GM12878 (cell line): Measurements from ENCODE around the gene NOVA2.

Source experiments
- ASH2L ChIP-seq: fragments of 300-600, 200-600 bp; sonication (generic); IDR thresholded peaks from 2 replicates; pipeline ENCODE4 v1.6.1; 2017; ENCODE audit warnings: low read depth, mild to moderate bottlenecking, borderline replicate concordance
- NRF1 ChIP-seq: conservative IDR thresholded peaks from 2 replicates; pipeline ENCODE4 v1.6.1; 2011; ENCODE audit warnings: mild to moderate bottlenecking, low read depth, low read length, improper control_type of control experiment
- POLR2AphosphoS2 ChIP-seq: IDR thresholded peaks from 2 replicates; pipeline ENCODE4 v1.6.1; 2011; ENCODE audit warnings: low read depth, mild to moderate bottlenecking, low read length, improper control_type of control experiment, moderate library complexity
- POLR2AphosphoS5 ChIP-seq: IDR thresholded peaks from 2 replicates; pipeline ENCODE4 v1.6.1; 2011; ENCODE audit warnings: mild to moderate bottlenecking, low read length, inconsistent platforms
- RCOR1 ChIP-seq: conservative IDR thresholded peaks from 2 replicates; pipeline ENCODE4 v1.6.1; 2012; ENCODE audit warnings: low read depth, low read length, improper control_type of control experiment
- SMC3 ChIP-seq: IDR thresholded peaks from 2 replicates; pipeline ENCODE4 v1.6.1; 2011; ENCODE audit warnings: low read length, improper control_type of control experiment, borderline replicate concordance
- ZSCAN29 ChIP-seq: fragments of 450-650 bp; IDR thresholded peaks from 2 replicates; pipeline ENCODE4 v1.6.1; 2017; ENCODE audit warnings: mild to moderate bottlenecking, moderate library complexity
- TF ChIP-seq, protein P1 (sequence below), 3 experiments: IDR thresholded peaks in 2 of 3; conservative IDR thresholded peaks in 1 of 3; 2 replicates each; pipeline ENCODE4 v1.5.1; 2011; ENCODE audit warnings: low read depth in 3 of 3, low read length in 3 of 3, mild to moderate bottlenecking in 3 of 3, control low read depth in 2 of 3, moderate library complexity in 2 of 3, inconsistent platforms in 1 of 3, mixed read lengths in 1 of 3; ENCODE audit not compliant: control insufficient read depth in 2 of 3, insufficient read depth in 1 of 3; ENCODE audit errors: extremely low read depth in 1 of 3

DNA sequence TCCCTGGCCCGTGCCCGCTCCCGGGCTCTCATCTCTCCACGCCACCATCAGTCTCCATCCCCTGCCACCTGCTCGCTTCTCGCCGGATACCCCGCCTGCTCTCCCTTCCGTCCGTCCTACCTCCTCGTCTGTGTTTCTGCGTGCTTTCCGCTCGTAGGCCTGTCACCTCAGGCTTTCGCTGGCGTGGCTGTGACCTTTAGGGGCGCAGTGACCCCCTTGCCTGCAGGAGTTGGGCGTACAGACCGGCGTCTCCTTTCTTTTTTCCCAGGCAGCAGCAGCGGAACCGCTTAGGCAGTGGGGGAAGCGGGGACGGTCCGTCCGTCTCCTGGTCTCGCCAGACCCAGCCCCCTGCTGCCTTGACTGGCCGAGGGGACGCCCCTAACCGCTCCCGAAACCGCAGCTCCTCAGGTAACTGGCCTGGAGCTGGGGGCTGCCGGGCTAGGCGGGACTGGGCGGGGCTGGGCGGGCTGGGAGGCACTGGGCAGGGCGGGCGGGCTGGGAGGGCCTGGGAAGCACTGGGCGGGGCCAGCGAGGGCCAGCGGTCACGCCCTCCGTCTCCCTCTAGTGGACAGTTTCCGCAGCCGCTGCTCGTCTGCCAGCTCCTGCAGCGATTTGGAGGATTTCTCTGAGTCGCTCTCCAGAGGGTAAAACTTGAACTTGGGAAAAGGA, 42.9 kb upstream of the NOVA2 start:
- TF ChIP-seq, protein P1, sequence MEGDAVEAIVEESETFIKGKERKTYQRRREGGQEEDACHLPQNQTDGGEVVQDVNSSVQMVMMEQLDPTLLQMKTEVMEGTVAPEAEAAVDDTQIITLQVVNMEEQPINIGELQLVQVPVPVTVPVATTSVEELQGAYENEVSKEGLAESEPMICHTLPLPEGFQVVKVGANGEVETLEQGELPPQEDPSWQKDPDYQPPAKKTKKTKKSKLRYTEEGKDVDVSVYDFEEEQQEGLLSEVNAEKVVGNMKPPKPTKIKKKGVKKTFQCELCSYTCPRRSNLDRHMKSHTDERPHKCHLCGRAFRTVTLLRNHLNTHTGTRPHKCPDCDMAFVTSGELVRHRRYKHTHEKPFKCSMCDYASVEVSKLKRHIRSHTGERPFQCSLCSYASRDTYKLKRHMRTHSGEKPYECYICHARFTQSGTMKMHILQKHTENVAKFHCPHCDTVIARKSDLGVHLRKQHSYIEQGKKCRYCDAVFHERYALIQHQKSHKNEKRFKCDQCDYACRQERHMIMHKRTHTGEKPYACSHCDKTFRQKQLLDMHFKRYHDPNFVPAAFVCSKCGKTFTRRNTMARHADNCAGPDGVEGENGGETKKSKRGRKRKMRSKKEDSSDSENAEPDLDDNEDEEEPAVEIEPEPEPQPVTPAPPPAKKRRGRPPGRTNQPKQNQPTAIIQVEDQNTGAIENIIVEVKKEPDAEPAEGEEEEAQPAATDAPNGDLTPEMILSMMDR (IDR thresholded peaks at IDR 0.05 in 2 of 3, conservative IDR thresholded peaks at IDR 0.05 in 1 of 3; ENCODE audit: control insufficient read depth in 2 of 3, extremely low read depth in 1 of 3, insufficient read depth in 1 of 3, low read depth in 3 of 3, low read length in 3 of 3): peak; percentile 72 to 88 (median 77)
- TF ChIP-seq ASH2L (no peak), POLR2AphosphoS5 (no peak), ZSCAN29 (no peak), RCOR1 (no peak), SMC3 (peak; percentile 38; the same call in 1 of the 2 replicates), POLR2AphosphoS2 (no peak), NRF1 (no peak)
